OCI-LY7 (cell line): ENCODE measurements around the gene MCRIP2.

Experiments used
- EZH2phosphoT487 ChIP-seq: fragments of 200-600 bp; sonication (generic); IDR thresholded peaks from 2 replicates; pipeline ENCODE4 v1.6.1; 2018; ENCODE audit warnings: low read depth, borderline replicate concordance, mild to moderate bottlenecking, mixed run types, antibody characterized with exemption, low read length, moderate library complexity, mixed read lengths
- TF ChIP-seq, protein P1 (sequence below): fragments of 200-600 bp; sonication (generic); conservative IDR thresholded peaks from 2 replicates; pipeline ENCODE4 v1.5.1; 2014; ENCODE audit warnings: mild to moderate bottlenecking, antibody characterized with exemption, low read length, moderate library complexity, mixed read lengths

DNA sequence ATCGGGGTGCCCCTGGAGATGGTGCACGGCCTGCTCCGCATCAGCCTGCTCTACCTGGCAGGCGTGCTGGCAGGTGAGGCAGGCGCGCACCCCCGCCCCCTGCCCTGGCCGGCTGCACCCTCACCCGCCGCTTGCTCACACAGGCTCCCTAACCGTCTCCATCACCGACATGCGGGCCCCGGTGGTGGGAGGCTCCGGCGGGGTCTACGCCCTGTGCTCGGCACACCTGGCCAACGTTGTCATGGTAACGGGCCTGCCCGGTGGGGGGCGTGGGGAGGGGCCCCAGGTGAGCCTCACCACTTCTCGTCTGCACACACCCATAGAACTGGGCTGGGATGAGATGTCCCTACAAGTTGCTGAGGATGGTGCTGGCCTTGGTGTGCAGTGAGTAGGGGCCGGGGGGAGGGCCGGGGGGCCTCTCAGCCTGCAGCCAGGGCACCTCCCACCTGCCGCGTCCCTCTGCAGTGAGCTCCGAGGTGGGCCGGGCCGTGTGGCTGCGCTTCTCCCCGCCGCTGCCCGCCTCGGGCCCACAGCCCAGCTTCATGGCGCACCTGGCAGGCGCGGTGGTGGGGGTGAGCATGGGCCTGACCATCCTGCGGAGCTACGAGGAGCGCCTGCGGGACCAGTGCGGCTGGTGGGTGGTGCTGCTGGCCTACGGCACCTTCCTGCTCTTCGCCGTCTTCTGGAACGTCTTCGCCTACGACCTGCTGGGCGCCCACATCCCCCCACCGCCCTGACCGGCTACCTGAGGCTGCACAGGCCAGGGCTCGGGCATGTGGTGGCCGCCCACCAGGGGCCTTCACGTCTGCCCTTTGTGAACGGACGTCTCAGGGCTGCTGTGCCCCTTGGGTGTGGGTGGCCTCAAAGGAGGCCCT is 35.9 kb downstream of the MCRIP2 start:
- TF ChIP-seq, protein P1, sequence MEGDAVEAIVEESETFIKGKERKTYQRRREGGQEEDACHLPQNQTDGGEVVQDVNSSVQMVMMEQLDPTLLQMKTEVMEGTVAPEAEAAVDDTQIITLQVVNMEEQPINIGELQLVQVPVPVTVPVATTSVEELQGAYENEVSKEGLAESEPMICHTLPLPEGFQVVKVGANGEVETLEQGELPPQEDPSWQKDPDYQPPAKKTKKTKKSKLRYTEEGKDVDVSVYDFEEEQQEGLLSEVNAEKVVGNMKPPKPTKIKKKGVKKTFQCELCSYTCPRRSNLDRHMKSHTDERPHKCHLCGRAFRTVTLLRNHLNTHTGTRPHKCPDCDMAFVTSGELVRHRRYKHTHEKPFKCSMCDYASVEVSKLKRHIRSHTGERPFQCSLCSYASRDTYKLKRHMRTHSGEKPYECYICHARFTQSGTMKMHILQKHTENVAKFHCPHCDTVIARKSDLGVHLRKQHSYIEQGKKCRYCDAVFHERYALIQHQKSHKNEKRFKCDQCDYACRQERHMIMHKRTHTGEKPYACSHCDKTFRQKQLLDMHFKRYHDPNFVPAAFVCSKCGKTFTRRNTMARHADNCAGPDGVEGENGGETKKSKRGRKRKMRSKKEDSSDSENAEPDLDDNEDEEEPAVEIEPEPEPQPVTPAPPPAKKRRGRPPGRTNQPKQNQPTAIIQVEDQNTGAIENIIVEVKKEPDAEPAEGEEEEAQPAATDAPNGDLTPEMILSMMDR = no peak
- no peak for TF ChIP-seq EZH2phosphoT487
